Body of pancreas (tissue), 4 donors: ENCODE measurements around the gene CEP89.

Source experiments
- POLR2A ChIP-seq, 3 donors: fragments of 450-650 bp; IDR thresholded peaks; one replicate each; pipeline ENCODE4 v1.6.1; 2016; ENCODE audit warnings: antibody characterized with exemption in 3 of 3, mild to moderate bottlenecking in 2 of 3
- TF ChIP-seq, protein P1 (sequence below), 7 experiments: fragments of 450-650 bp in 4 of 7; fragments of 200-600 bp in 3 of 7; sonication (generic) in 3 of 7; IDR thresholded peaks; one replicate each; pipeline ENCODE4 v1.5.1; 2016 to 2019; ENCODE audit warnings: antibody characterized with exemption in 7 of 7

- TF ChIP-seq, protein P1, sequence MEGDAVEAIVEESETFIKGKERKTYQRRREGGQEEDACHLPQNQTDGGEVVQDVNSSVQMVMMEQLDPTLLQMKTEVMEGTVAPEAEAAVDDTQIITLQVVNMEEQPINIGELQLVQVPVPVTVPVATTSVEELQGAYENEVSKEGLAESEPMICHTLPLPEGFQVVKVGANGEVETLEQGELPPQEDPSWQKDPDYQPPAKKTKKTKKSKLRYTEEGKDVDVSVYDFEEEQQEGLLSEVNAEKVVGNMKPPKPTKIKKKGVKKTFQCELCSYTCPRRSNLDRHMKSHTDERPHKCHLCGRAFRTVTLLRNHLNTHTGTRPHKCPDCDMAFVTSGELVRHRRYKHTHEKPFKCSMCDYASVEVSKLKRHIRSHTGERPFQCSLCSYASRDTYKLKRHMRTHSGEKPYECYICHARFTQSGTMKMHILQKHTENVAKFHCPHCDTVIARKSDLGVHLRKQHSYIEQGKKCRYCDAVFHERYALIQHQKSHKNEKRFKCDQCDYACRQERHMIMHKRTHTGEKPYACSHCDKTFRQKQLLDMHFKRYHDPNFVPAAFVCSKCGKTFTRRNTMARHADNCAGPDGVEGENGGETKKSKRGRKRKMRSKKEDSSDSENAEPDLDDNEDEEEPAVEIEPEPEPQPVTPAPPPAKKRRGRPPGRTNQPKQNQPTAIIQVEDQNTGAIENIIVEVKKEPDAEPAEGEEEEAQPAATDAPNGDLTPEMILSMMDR (IDR thresholded peaks at IDR 0.05), result no peak
- no peak for TF ChIP-seq POLR2A (IDR thresholded peaks at IDR 0.05)
Observed at GRCh38 chr19:32880622-32881021, 91.1 kb downstream of the CEP89 start.
